OCI-LY3 (cell line): ENCODE data around the gene CREB3L1.

ENCODE experiments used
- H2AFZ ChIP-seq: fragments of 200-600, 300-600 bp; shearing (Covaris generic); 2 replicates; pipeline ENCODE4 v1.6.0; 2014; ENCODE audit warnings: antibody characterized with exemption, low read depth, low read length
- H3K27ac ChIP-seq: fragments of 200-600, 300-600 bp; sonication (generic); 2 replicates; pipeline ENCODE4 v1.5.1; 2014; ENCODE audit warnings: mild to moderate bottlenecking, low read length, moderate library complexity, mixed read lengths
- H3K27me3 ChIP-seq: fragments of 200-600, 300-600 bp; sonication (generic); 2 replicates; pipeline ENCODE4 v1.6.1; 2014; ENCODE audit warnings: low read depth, low read length, mixed read lengths
- H3K36me3 ChIP-seq: fragments of 200-600, 300-600 bp; sonication (generic); replicated peaks from 2 replicates; pipeline ENCODE3; 2014; ENCODE audit warnings: low read depth, low read length, mixed read lengths
- H3K4me1 ChIP-seq: fragments of 300-600, 200-600 bp; sonication (generic); 2 replicates; pipeline ENCODE4 v1.6.1; 2014; ENCODE audit warnings: low read length, mixed read lengths
- H3K4me2 ChIP-seq: fragments of 200-600, 300-600 bp; sonication (generic); 2 replicates; pipeline ENCODE4 v1.6.1; 2014; ENCODE audit warnings: low read length, mixed read lengths
- H3K4me3 ChIP-seq: fragments of 300-600, 200-600 bp; sonication (generic); 2 replicates; pipeline ENCODE4 v1.5.1; 2014; ENCODE audit warnings: antibody characterized with exemption, mild to moderate bottlenecking, low read length, moderate library complexity
- H3K79me2 ChIP-seq: fragments of 300-600, 200-600 bp; shearing (Covaris generic); 2 replicates; pipeline ENCODE4 v1.6.1; 2014; ENCODE audit warnings: mild to moderate bottlenecking, low read length, mixed read lengths
- H3K9ac ChIP-seq: fragments of 300-600, 200-600 bp; shearing (Covaris generic); 2 replicates; pipeline ENCODE4 v1.6.0; 2014; ENCODE audit warnings: mild to moderate bottlenecking, low read length, moderate library complexity
- H3K9me3 ChIP-seq: fragments of 200-600, 300-600 bp; shearing (Covaris generic); 2 replicates; pipeline ENCODE4 v1.6.1; 2014; ENCODE audit warnings: low read length, mixed read lengths; ENCODE audit not compliant: insufficient read depth
- H4K20me1 ChIP-seq: fragments of 200-600, 300-600 bp; sonication (generic); 2 replicates; pipeline ENCODE4 v1.6.1; 2016; ENCODE audit warnings: low read length, mixed read lengths; ENCODE audit not compliant: insufficient read depth
- CTCF ChIP-seq: fragments of 200-600, 300-600 bp; sonication (generic); IDR thresholded peaks from 2 replicates; pipeline ENCODE4 v1.5.1; 2014; ENCODE audit warnings: antibody characterized with exemption, low read length, low read depth
- EZH2phosphoT487 ChIP-seq: fragments of 200-600 bp; shearing (Covaris generic); IDR thresholded peaks from 2 replicates; pipeline ENCODE4 v1.6.1; 2018; ENCODE audit warnings: antibody characterized with exemption, mixed run types, low read depth

Gene CREB3L1

GRCh38 chr11:46235777-46236688, 41.4 kb upstream of the CREB3L1 start:
- Histone ChIP-seq H2AFZ (no peak overlapping the region), H3K4me2 (no peak overlapping the region)

GRCh38 chr11:46236918-46237247, 40.6 kb upstream of the CREB3L1 start:
- Histone ChIP-seq H3K9ac (no peak overlapping the region), H3K9me3 (0 out of 2 replicates have a peak, but pooled peaks cover 3% of the 10 kb centered on the region), H4K20me1 (no peaks in the 10 kb centered on the region), H3K4me1 (peaks cover 33% of the 10 kb centered on the region), H2AFZ (no peak overlapping the region), H3K79me2 (no peaks in the 10 kb centered on the region), H3K4me3 (peak overlapping the region; percentile 44), H3K4me2 (peak overlapping the region; percentile 51), H3K36me3 (no peaks in the 10 kb centered on the region), H3K27ac (no peak overlapping the region), H3K27me3 (0 out of 2 replicates have a peak, but pooled peaks cover 5% of the 10 kb centered on the region)
- TF ChIP-seq EZH2phosphoT487 = no peak
- TF ChIP-seq CTCF = no peak

More at GRCh38 chr11:46235777-46236688, 41.4 kb upstream of the CREB3L1 start:
- H3K27me3 ChIP-seq = 0 out of 2 replicates have a peak, but pooled peaks cover 5% of the 10 kb centered on the region
- H3K4me3 ChIP-seq = no peak overlapping the region
- no peak overlapping the region for H3K9ac ChIP-seq
- H3K4me1 ChIP-seq = peaks cover 33% of the 10 kb centered on the region
- H3K27ac ChIP-seq = no peak overlapping the region
- no peaks in the 10 kb centered on the region for H3K36me3 ChIP-seq
- no peaks in the 10 kb centered on the region for H4K20me1 ChIP-seq
- 0 out of 2 replicates have a peak, but pooled peaks cover 3% of the 10 kb centered on the region for H3K9me3 ChIP-seq
- no peak for TF ChIP-seq CTCF
- no peak for TF ChIP-seq EZH2phosphoT487
- no peaks in the 10 kb centered on the region for H3K79me2 ChIP-seq

- Histone ChIP-seq H3K79me2 (no peaks in the 10 kb centered on the region), H4K20me1 (no peaks in the 10 kb centered on the region), H3K9me3 (0 out of 2 replicates have a peak, but pooled peaks cover 3% of the 10 kb centered on the region), H3K4me3 (peak overlapping the region; percentile 44), H3K27ac (0 out of 2 replicates have a peak overlapping the region, but pooled peaks have one; percentile 17), H3K9ac (no peak overlapping the region), H3K36me3 (no peaks in the 10 kb centered on the region), H3K4me1 (peaks cover 34% of the 10 kb centered on the region), H3K27me3 (0 out of 2 replicates have a peak, but pooled peaks cover 5% of the 10 kb centered on the region), H2AFZ (no peak overlapping the region), H3K4me2 (peak overlapping the region; percentile 51)
- TF ChIP-seq EZH2phosphoT487 (no peak), CTCF (no peak)
These were observed 40.0 kb upstream of the CREB3L1 start for GRCh38 chr11:46237248-46238077.
